SK-N-SH treated with all-trans-retinoic acid at 6 μM for 48 hours (cell line): Measurements from ENCODE around the gene AP3S1.

Experiments
- BACH2 ChIP-seq: fragments of 250-450 bp; sonication (Bioruptor Pico); IDR thresholded peaks from 2 replicates; pipeline ENCODE4 v1.9.0; 2021; ENCODE audit warnings: mild to moderate bottlenecking, borderline replicate concordance
- CSDC2 ChIP-seq: fragments of 250-450 bp; sonication (Bioruptor Pico); IDR thresholded peaks from 2 replicates; pipeline ENCODE4 v1.5.0; 2020; ENCODE audit warnings: mild to moderate bottlenecking, moderate library complexity
- ESRRG ChIP-seq: fragments of 250-450 bp; sonication (Bioruptor Pico); IDR thresholded peaks from 2 replicates; pipeline ENCODE4 v1.6.1; 2021; ENCODE audit warnings: mild to moderate bottlenecking
- PPARA ChIP-seq: fragments of 250-450 bp; sonication (Bioruptor Pico); IDR thresholded peaks from 2 replicates; pipeline ENCODE4 v1.5.0; 2020; ENCODE audit warnings: mild to moderate bottlenecking, borderline replicate concordance
- RARB ChIP-seq: fragments of 250-450 bp; sonication (Bioruptor Pico); IDR thresholded peaks from 2 replicates; pipeline ENCODE4 v1.8.0; 2021; ENCODE audit warnings: mild to moderate bottlenecking, moderate library complexity
- TCF4 ChIP-seq: fragments of 250-450 bp; sonication (Bioruptor Pico); IDR thresholded peaks from 2 replicates; pipeline ENCODE4 v1.8.0; 2021; ENCODE audit warnings: mild to moderate bottlenecking, moderate library complexity, borderline replicate concordance
- TOX ChIP-seq: fragments of 250-450 bp; sonication (Bioruptor Pico); IDR thresholded peaks from 2 replicates; pipeline ENCODE4 v1.8.0; 2021; ENCODE audit warnings: mild to moderate bottlenecking, moderate library complexity, borderline replicate concordance
- ZFP30 ChIP-seq: fragments of 450-650 bp; formaldehyde crosslinking; IDR thresholded peaks from 2 replicates; pipeline ENCODE4 v1.5.0; 2022; ENCODE audit warnings: mild to moderate bottlenecking, moderate library complexity
- ZNF565 ChIP-seq: fragments of 450-650 bp; formaldehyde crosslinking; conservative IDR thresholded peaks from 2 replicates; pipeline ENCODE4 v1.5.0; 2020; ENCODE audit warnings: low read depth, mild to moderate bottlenecking, moderate library complexity
- ZNF70 ChIP-seq: fragments of 450-650 bp; formaldehyde crosslinking; IDR thresholded peaks from 2 replicates; pipeline ENCODE4 v1.5.0; 2020; ENCODE audit warnings: mild to moderate bottlenecking, moderate library complexity
- ZNF8 ChIP-seq: fragments of 450-650 bp; formaldehyde crosslinking; IDR thresholded peaks from 2 replicates; pipeline ENCODE4 v1.5.0; 2020; ENCODE audit warnings: mild to moderate bottlenecking, moderate library complexity
- TF ChIP-seq, protein P1 (sequence below): fragments of 250-450 bp; sonication (Bioruptor Pico); IDR thresholded peaks from 2 replicates; pipeline ENCODE4 v1.5.1; 2020; ENCODE audit warnings: low read depth, mild to moderate bottlenecking, moderate library complexity

DNA sequence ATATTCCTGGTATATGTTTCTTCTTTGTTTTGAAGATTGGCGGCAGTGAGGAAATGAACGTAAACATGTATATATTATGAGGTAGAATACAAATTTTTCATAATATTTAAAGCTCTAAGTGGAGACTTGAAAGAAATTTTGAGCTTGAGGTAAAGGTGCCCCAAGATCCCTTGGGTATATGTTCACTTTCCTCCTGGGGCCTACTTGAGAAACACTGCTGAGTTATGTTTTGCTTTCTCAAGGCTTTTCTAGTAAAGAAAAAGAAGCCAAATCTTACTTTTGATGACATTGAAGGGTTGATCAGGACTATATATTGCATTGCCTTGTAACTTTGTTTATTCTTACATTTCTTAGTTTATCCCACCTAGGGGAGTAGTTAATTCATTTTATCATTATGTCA lies 30.7 kb downstream of the AP3S1 start:
- TF ChIP-seq ZNF8 (no peak), ESRRG (CRISPR knock-in tag) (no peak), ZFP30 (CRISPR knock-in tag) (no peak), TCF4 (no peak), TOX (CRISPR knock-in tag) (no peak), BACH2 (CRISPR knock-in tag) (no peak), RARB (CRISPR knock-in tag) (no peak), ZNF70 (CRISPR knock-in tag) (no peak), CSDC2 (CRISPR knock-in tag) (no peak), ZNF565 (CRISPR knock-in tag) (no peak), PPARA (CRISPR knock-in tag) (no peak)
- TF ChIP-seq, protein P1, sequence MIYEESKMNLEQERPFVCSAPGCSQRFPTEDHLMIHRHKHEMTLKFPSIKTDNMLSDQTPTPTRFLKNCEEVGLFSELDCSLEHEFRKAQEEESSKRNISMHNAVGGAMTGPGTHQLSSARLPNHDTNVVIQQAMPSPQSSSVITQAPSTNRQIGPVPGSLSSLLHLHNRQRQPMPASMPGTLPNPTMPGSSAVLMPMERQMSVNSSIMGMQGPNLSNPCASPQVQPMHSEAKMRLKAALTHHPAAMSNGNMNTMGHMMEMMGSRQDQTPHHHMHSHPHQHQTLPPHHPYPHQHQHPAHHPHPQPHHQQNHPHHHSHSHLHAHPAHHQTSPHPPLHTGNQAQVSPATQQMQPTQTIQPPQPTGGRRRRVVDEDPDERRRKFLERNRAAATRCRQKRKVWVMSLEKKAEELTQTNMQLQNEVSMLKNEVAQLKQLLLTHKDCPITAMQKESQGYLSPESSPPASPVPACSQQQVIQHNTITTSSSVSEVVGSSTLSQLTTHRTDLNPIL (CRISPR knock-in tag), result no peak
